K562 (cell line): Measurements from ENCODE around the gene PCDH9. TPM values are rescaled to one million over a fixed set of nuclear protein-coding genes. Genes with fewer than 3 reads are reported as not detected.

Experiments used
- ATAC-seq: fragments of 200-7000 bp; cut with Tn5 transposase; 3 replicates; pipeline ENCODE4 v1.9.1; 2020; ENCODE audit warnings: moderate library complexity
- BruUV-seq: library from RNA; stranded (reverse); fragments of 400-500 nt; replicated peaks from 2 replicates; lab custom pipeline; 2021; lab: Mats Ljungman, UMichigan
- CTCF ChIA-PET: fragments of 300-600 bp; formaldehyde crosslinking; extraction: SDS; loops from one replicate; lab custom pipeline; 2021; ENCODE audit warnings: low intra/inter-chr PET ratio; lab: Yijun Ruan, JAX
- POLR2A ChIA-PET: fragments of 300-600, 350-650 bp; sonication (Branson Sonifier 250); formaldehyde crosslinking; extraction: SDS; loops from one replicate; lab custom pipeline; 2021; ENCODE audit warnings: antibody characterized with exemption, inconsistent platforms; lab: Yijun Ruan, JAX
- DNase-seq, 4 experiments: peaks; one replicate each; pipeline versions ENCODE4 v3.0.0 to v3.0.0-alpha.2; 2011 to 2018; ENCODE audit warnings: low spot score in 3 of 4, mixed read lengths in 3 of 4; ENCODE audit errors: extremely low read depth in 1 of 4
- FAIRE-seq: peaks from 2 replicates; lab custom pipeline; 2011; peaks lifted over from hg19 to GRCh38; lab: Jason Lieb, UNC
- H2AFZ ChIP-seq: 2 replicates; pipeline ENCODE4 v1.6.0; 2011; ENCODE audit warnings: low read depth, low read length, control low read depth, inconsistent platforms
- H3K27ac ChIP-seq: fragments of 200-600 bp; 3 replicates; pipeline ENCODE4 v1.8.0; 2011; ENCODE audit warnings: low read depth, mild to moderate bottlenecking, control low read depth, inconsistent platforms, low read length, moderate library complexity, mixed read lengths; ENCODE audit errors: extremely low read depth
- H3K27me3 ChIP-seq, 2 experiments: fragments of 300-600 bp in 1 of 2; 2 replicates in 1 of 2; 3 replicates in 1 of 2; pipeline versions ENCODE4 v1.6.0 to v1.8.0; 2011; ENCODE audit warnings: inconsistent platforms in 2 of 2, low read length in 2 of 2, mild to moderate bottlenecking in 1 of 2, mixed read lengths in 1 of 2, moderate library complexity in 1 of 2; ENCODE audit not compliant: control insufficient read depth in 2 of 2, insufficient read depth in 2 of 2
- H3K36me3 ChIP-seq: fragments of 300-600 bp; 3 replicates; pipeline ENCODE4 v1.8.0; 2011; ENCODE audit warnings: mild to moderate bottlenecking, low read length, inconsistent platforms; ENCODE audit not compliant: control insufficient read depth, insufficient read depth
- H3K4me1 ChIP-seq, 2 experiments: fragments of 200-600 bp in 1 of 2; replicated peaks in 1 of 2; 2 replicates in 1 of 2; 3 replicates in 1 of 2; pipeline versions ENCODE4 v1.5.1 to v1.8.0; 2011; ENCODE audit warnings: inconsistent platforms in 2 of 2, low read length in 2 of 2, mild to moderate bottlenecking in 1 of 2, mixed read lengths in 1 of 2, moderate library complexity in 1 of 2; ENCODE audit not compliant: control insufficient read depth in 2 of 2, insufficient read depth in 2 of 2
- H3K4me2 ChIP-seq: 2 replicates; pipeline ENCODE4 v1.6.1; 2011; ENCODE audit warnings: low read length, control low read depth, inconsistent platforms, mixed read lengths; ENCODE audit not compliant: insufficient read depth
- H3K4me3 ChIP-seq: fragments of 200-600 bp; sonication (generic), shearing (Covaris generic); 2 replicates; pipeline ENCODE4 v1.5.1; 2016; ENCODE audit warnings: control low read depth, inconsistent platforms
- H3K79me2 ChIP-seq: fragments of 200-600 bp; 3 replicates; pipeline ENCODE4 v1.8.0; 2011; ENCODE audit warnings: low read length, inconsistent platforms; ENCODE audit not compliant: control insufficient read depth, insufficient read depth
- H3K9ac ChIP-seq, 2 experiments: 2 replicates each; pipeline versions ENCODE4 v1.6.0 to v1.6.1; 2011; ENCODE audit warnings: low read depth in 2 of 2, low read length in 2 of 2, control low read depth in 1 of 2, inconsistent platforms in 1 of 2, mild to moderate bottlenecking in 1 of 2, mixed read lengths in 1 of 2; ENCODE audit not compliant: insufficient read depth in 1 of 2
- H3K9me1 ChIP-seq: one replicate; pipeline ENCODE4 v1.6.0; 2011; ENCODE audit warnings: inconsistent platforms, mild to moderate bottlenecking, low read length, moderate library complexity; ENCODE audit not compliant: control insufficient read depth, insufficient read depth
- H3K9me3 ChIP-seq: replicated peaks from 2 replicates; pipeline ENCODE4 v1.5.1; 2011; ENCODE audit warnings: low read depth, low read length, inconsistent platforms; ENCODE audit not compliant: control insufficient read depth, insufficient read depth
- H4K20me1 ChIP-seq: replicated peaks from 2 replicates; pipeline ENCODE4 v1.6.1; 2011; ENCODE audit warnings: low read length, inconsistent platforms, mixed read lengths; ENCODE audit not compliant: control insufficient read depth, insufficient read depth
- BACH1 ChIP-seq: fragments of 200-800 bp; sonication (Bioruptor generic); IDR thresholded peaks from 2 replicates; pipeline ENCODE4 v1.6.1; 2016; ENCODE audit warnings: missing genetic modification characterization, missing compliant biosample characterization
- CBFB ChIP-seq: sonication (generic); formaldehyde crosslinking; IDR thresholded peaks from 2 replicates; pipeline ENCODE4 v1.4.0; 2020; ENCODE audit warnings: mild to moderate bottlenecking, missing genetic modification reagents
- ELF1 ChIP-seq: fragments of 200-800 bp; sonication (Bioruptor generic); IDR thresholded peaks from 2 replicates; pipeline ENCODE4 v1.6.1; 2016; ENCODE audit warnings: missing genetic modification characterization, missing compliant biosample characterization
- GABPB2 ChIP-seq: fragments of 250-450 bp; sonication (Bioruptor Pico); conservative IDR thresholded peaks from 2 replicates; pipeline ENCODE4 v1.5.1; 2021; ENCODE audit warnings: mild to moderate bottlenecking
- MECOM ChIP-seq: fragments of 250-450 bp; sonication (Bioruptor Pico); IDR thresholded peaks from 2 replicates; pipeline ENCODE4 v1.8.0; 2022; ENCODE audit warnings: inconsistent platforms
- NCOA6 ChIP-seq: fragments of 450-650 bp; IDR thresholded peaks from 2 replicates; pipeline ENCODE4 v1.6.1; 2017; ENCODE audit warnings: mild to moderate bottlenecking
- NFRKB ChIP-seq: fragments of 450-650 bp; IDR thresholded peaks from 2 replicates; pipeline ENCODE4 v1.6.1; 2016; ENCODE audit warnings: low read depth
- POLR2A ChIP-seq: fragments of 450-650 bp; conservative IDR thresholded peaks from 2 replicates; pipeline ENCODE4 v1.6.1; 2016
- PRPF4 ChIP-seq: fragments of 200-400 bp; formaldehyde crosslinking; IDR thresholded peaks from one replicate; pipeline ENCODE4 v1.6.1; 2017; ENCODE audit warnings: low read length, low read depth, mild to moderate bottlenecking; ENCODE audit not compliant: insufficient read depth, poor library complexity, severe bottlenecking
- SIRT6 ChIP-seq: IDR thresholded peaks from one replicate; pipeline ENCODE4 v1.6.1; 2012; ENCODE audit warnings: low read depth, mild to moderate bottlenecking, control low read depth, inconsistent platforms, low read length, moderate library complexity
- SP2 ChIP-seq: IDR thresholded peaks from 2 replicates; pipeline ENCODE4 v1.6.1; 2011; ENCODE audit warnings: mild to moderate bottlenecking, low read depth, low read length, moderate library complexity; ENCODE audit not compliant: poor library complexity, severe bottlenecking; ENCODE audit errors: extremely low read depth
- ZNF121 ChIP-seq: sonication (generic); formaldehyde crosslinking; conservative IDR thresholded peaks from 2 replicates; pipeline ENCODE4 v1.8.0; 2022; ENCODE audit warnings: missing genetic modification reagents
- ZNF134 ChIP-seq: fragments of 250-450 bp; sonication (Bioruptor Pico); conservative IDR thresholded peaks from 2 replicates; pipeline ENCODE4 v1.4.0; 2020
- ZNF165 ChIP-seq: fragments of 250-450 bp; sonication (Bioruptor Pico); IDR thresholded peaks from 2 replicates; pipeline ENCODE4 v1.4.0; 2020; ENCODE audit warnings: borderline replicate concordance
- ZNF197 ChIP-seq: fragments of 200-800 bp; sonication (Bioruptor generic); IDR thresholded peaks from 2 replicates; pipeline ENCODE4 v1.6.1; 2016; ENCODE audit warnings: low read depth, missing genetic modification characterization, missing compliant biosample characterization
- ZNF431 ChIP-seq: sonication (generic); formaldehyde crosslinking; IDR thresholded peaks from 2 replicates; pipeline ENCODE4 v1.8.0; 2022; ENCODE audit warnings: mild to moderate bottlenecking, missing genetic modification reagents
- ZNF551 ChIP-seq: fragments of 250-450 bp; sonication (Bioruptor Pico); IDR thresholded peaks from 2 replicates; pipeline ENCODE4 v1.5.0; 2021; ENCODE audit warnings: mild to moderate bottlenecking, moderate library complexity
- WGBS: fragments of 100-300 bp; shearing (Covaris generic); methylation state at CpG from one replicate; pipeline ENCODE4 v1.1.6; 2016; ENCODE audit warnings: low coverage, mixed read lengths; ENCODE audit not compliant: insufficient coverage; ENCODE audit errors: missing lambda C conversion rate; 5-methylcytosine and 5-hydroxymethylcytosine counted together
- in situ Hi-C: fragments of 300-500 bp; cut with MboI; formaldehyde crosslinking; loops from 4 replicates; pipeline ENCODE4 v1.15.0; 2018; ENCODE audit warnings: inconsistent platforms, mixed read lengths
- intact Hi-C: fragments of 100-400 bp; cut with micrococcal nuclease; formaldehyde crosslinking; loops from 2 replicates; pipeline ENCODE4 v1.14.2; 2022
- polyA plus RNA-seq, 8 experiments: library from polyadenylated mRNA; depleted of rRNA in 4 of 8; stranded (reverse) in 5 of 8; unstranded in 3 of 8; fragments of >200 nt; fragmentation: Nextera tagmentation in 2 of 8; fragmentation: Illumina TruSeq in 1 of 8; extraction: Ambion mirVana in 2 of 8; extraction: Trizol in 1 of 8; gene quantifications; 2 replicates each; pipeline versions ENCODE4 v1.2.1 to v1.2.3, GENCODE V29; 2011 to 2014; ENCODE audit warnings: inconsistent platforms in 1 of 8, missing spikeins in 1 of 8
- total RNA-seq, 7 experiments: library from RNA; depleted of rRNA in 6 of 7; stranded (reverse); fragments of >200 nt in 6 of 7; fragmentation: Illumina TruSeq in 2 of 7; extraction: Trizol in 2 of 7; gene quantifications; 2 replicates each; pipeline versions ENCODE4 v1.2.1 to v1.2.3, GENCODE V29; 2011 to 2021; ENCODE audit warnings: low replicate concordance in 1 of 7
- TF ChIP-seq, protein P1 (sequence below): fragments of 450-650 bp; IDR thresholded peaks from 2 replicates; pipeline ENCODE4 v1.6.1; 2014; ENCODE audit warnings: low read depth, mild to moderate bottlenecking, moderate library complexity, borderline replicate concordance
- TF ChIP-seq, protein P2 (sequence below): sonication (generic); formaldehyde crosslinking; IDR thresholded peaks from 2 replicates; pipeline ENCODE4 v1.9.0; 2022; ENCODE audit warnings: mild to moderate bottlenecking, missing genetic modification reagents
- TF ChIP-seq, protein P3 (sequence below): sonication (generic); formaldehyde crosslinking; IDR thresholded peaks from 2 replicates; pipeline ENCODE4 v1.8.1; 2023; ENCODE audit warnings: mild to moderate bottlenecking, missing genetic modification reagents

Gene PCDH9
- total and polyA plus RNA-seq, 9 of the 15 experiments (the other 6 are each of a cell fraction or from before 2014, with no cell fraction given): 1.1 to 6.7 (median 4.9) TPM

DNA sequence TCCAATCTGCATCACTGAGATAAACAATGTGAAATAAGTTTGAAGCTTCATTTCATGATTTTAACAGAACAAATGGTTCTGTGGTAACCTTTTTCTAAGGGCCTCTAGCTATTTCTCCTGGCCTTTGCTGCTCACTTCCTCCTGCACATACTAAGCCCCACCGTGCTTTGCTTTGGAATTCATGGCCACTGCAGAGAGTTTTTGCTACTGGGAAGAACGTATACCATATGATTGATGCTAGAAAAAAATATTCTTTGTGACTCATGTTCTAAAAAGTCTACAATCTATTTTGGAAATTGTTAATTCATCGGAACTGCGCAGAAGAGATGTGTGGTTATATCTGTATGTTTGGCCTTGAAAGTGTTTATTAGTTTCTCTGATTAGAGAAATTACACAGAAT lies 747.3 kb downstream of the PCDH9 start (continued):
- TF ChIP-seq, protein P1, sequence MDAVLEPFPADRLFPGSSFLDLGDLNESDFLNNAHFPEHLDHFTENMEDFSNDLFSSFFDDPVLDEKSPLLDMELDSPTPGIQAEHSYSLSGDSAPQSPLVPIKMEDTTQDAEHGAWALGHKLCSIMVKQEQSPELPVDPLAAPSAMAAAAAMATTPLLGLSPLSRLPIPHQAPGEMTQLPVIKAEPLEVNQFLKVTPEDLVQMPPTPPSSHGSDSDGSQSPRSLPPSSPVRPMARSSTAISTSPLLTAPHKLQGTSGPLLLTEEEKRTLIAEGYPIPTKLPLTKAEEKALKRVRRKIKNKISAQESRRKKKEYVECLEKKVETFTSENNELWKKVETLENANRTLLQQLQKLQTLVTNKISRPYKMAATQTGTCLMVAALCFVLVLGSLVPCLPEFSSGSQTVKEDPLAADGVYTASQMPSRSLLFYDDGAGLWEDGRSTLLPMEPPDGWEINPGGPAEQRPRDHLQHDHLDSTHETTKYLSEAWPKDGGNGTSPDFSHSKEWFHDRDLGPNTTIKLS: no peak
- TF ChIP-seq, protein P2, sequence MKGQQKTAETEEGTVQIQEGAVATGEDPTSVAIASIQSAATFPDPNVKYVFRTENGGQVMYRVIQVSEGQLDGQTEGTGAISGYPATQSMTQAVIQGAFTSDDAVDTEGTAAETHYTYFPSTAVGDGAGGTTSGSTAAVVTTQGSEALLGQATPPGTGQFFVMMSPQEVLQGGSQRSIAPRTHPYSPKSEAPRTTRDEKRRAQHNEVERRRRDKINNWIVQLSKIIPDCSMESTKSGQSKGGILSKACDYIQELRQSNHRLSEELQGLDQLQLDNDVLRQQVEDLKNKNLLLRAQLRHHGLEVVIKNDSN (CRISPR knock-in tag): no peak
- TF ChIP-seq PRPF4: no peak
- no peak for TF ChIP-seq ZNF165 (CRISPR knock-in tag)
- no peak for TF ChIP-seq SIRT6
- no peak for TF ChIP-seq ELF1 (tag)
- no peak for TF ChIP-seq POLR2A
- no peak for TF ChIP-seq BACH1 (tag)

DNA sequence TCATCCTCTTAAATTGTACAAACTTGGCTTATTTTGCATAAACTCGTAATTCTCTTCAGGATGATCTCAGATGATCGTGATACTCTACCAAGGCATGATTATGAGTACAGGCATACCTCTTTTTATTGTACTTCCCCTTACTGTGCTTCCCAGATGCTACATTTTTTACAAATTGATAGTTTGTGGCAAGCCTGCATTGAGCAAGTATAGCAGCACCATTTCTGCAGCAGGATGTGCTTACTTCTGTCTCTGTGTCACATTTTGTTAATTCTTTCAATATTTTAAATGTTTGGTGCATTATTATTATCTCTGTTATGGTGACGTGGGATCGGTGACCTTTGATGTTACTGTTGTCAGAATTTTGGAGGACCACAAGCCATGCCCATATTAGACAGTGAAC lies 752.3 kb downstream of the PCDH9 start:
- Histone ChIP-seq H3K4me3 (no peak overlapping the region), H3K4me1 (no peaks in the 10 kb centered on the region), H3K9me1 (no peaks in the 10 kb centered on the region), H3K9me3 (no peaks in the 10 kb centered on the region), H3K27me3 (no peaks in the 10 kb centered on the region), H4K20me1 (no peaks in the 10 kb centered on the region), H3K79me2 (no peaks in the 10 kb centered on the region), H3K27ac (no peak overlapping the region), H3K4me2 (no peak overlapping the region), H3K36me3 (no peaks in the 10 kb centered on the region), H2AFZ (no peak overlapping the region), H3K9ac (no peak overlapping the region)
- ATAC-seq (no peak), DNase-seq (no peak), FAIRE-seq (no peak)
- intact Hi-C loops (no loop called here), in situ Hi-C loops (no loop called here)
- BruUV-seq: no TSS peak
- CTCF ChIA-PET: no interaction called here
- POLR2A ChIA-PET: no interaction called here
- WGBS: 50% methylated on average over 4 of the region's 4 CpGs
- no peak for TF ChIP-seq ZNF197 (CRISPR knock-in tag)
- no peak for TF ChIP-seq NCOA6
- no peak for TF ChIP-seq CBFB (CRISPR knock-in tag)
- no peak for TF ChIP-seq ZNF121 (CRISPR knock-in tag)
- TF ChIP-seq GABPB2: no peak
- no peak for TF ChIP-seq ZNF134 (CRISPR knock-in tag)
- no peak for TF ChIP-seq SP2
- no peak for TF ChIP-seq NFRKB
- TF ChIP-seq MECOM: no peak
- no peak for TF ChIP-seq ZNF431 (CRISPR knock-in tag)
- no peak for TF ChIP-seq ZNF551 (CRISPR knock-in tag)
- TF ChIP-seq, protein P3, sequence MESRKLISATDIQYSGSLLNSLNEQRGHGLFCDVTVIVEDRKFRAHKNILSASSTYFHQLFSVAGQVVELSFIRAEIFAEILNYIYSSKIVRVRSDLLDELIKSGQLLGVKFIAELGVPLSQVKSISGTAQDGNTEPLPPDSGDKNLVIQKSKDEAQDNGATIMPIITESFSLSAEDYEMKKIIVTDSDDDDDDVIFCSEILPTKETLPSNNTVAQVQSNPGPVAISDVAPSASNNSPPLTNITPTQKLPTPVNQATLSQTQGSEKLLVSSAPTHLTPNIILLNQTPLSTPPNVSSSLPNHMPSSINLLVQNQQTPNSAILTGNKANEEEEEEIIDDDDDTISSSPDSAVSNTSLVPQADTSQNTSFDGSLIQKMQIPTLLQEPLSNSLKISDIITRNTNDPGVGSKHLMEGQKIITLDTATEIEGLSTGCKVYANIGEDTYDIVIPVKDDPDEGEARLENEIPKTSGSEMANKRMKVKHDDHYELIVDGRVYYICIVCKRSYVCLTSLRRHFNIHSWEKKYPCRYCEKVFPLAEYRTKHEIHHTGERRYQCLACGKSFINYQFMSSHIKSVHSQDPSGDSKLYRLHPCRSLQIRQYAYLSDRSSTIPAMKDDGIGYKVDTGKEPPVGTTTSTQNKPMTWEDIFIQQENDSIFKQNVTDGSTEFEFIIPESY: no peak
